IPS DF 4.7 (cell line): ENCODE measurements around the gene PIAS3.
"Not testable (repeated sequence)": the region's sequence is repeated elsewhere in the genome, so short reads cannot be mapped to it uniquely, and the experiment has no call there.

Source experiments
- DNase-seq: peaks from one replicate; pipeline ENCODE4 v3.0.0-alpha.2; 2013; ENCODE audit warnings: low spot score; ENCODE audit errors: extremely low read depth

PIAS3 gene

DNA sequence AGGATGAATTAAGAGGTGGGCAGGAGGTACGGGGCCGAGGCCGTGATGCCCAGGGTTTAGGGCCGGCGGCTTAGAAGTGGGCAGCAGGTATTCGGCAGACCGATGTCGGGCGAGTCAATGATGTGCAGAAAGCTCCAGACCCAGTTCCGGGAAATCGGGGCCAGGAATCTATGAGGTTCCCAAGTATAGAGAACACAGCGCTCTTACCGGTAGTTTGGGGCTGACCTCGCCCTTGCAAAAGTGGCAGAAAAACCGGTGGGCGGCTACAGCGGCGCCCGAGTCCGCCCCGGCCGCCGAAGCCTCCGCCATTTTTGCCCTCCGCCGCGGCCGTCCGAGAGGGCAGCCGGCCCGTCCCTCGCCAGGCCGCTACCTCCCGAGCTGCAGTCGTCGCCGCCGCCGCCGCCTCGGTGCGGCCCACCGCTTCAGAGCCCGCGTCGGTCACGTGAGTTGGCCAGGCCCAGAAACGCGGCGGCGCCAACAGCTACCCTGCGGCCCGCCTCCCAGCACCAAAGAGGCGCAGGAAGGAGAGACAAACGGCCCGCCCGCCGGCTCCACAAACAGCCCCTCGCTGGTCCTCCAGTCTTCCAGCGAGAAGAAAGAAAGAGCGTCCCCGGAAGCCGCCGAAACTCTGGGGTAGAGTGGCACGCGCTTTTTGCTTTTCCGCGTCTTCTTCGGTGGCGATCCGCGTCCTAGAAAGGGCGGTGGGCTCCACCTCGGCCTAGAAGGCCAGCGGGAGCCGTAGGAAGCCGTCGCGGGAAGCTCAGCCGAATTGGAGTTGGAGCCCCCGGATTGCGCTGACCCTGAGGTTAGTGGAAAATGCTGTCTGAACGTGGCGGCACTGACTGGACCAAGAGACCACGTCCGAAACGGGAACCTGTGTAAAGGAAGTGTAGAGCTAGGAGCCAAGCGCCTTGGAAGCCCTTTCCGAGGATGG, 35.0 kb downstream of the PIAS3 start, which contains the start of the genes POLR3C and RNF115:
Gene POLR3C (plus strand): TSS at position 636 of the 934 bp plus-strand sequence. CDS start 1,577 bp downstream, outside the sequence.
Gene RNF115 (minus strand): TSS at position 531 of the 934 bp plus-strand sequence. CDS start 222 bp downstream, at position 309.
- peak; percentile 28 for DNase-seq

DNA sequence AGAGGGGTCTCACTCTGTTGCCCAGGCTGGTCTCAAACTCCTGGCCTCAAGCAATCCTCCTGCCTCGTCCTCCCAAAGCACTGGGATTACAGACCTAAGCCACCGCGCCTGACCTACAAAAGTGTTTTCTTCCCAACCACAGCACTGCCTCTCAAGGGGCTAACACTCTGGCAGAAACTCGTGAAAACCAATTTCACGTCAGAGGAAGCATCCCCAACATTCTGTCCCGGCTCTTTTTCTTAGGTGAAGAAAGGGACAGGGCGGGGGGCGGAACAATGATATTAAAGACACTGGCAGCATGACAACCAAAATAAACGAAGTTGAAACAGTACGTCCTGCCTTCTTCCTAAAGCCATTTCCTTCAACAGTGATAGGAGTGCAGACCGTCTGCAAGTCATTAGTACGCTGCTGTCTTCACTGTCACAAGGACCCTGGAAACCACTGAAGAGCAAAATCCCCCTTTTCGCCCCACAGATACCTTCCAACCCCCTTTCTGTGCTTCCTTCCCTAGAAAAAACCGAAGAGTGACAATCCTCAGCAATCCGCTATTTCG, 36.0 kb downstream of the PIAS3 start:
- DNase-seq, result not testable (repeated sequence)

DNA sequence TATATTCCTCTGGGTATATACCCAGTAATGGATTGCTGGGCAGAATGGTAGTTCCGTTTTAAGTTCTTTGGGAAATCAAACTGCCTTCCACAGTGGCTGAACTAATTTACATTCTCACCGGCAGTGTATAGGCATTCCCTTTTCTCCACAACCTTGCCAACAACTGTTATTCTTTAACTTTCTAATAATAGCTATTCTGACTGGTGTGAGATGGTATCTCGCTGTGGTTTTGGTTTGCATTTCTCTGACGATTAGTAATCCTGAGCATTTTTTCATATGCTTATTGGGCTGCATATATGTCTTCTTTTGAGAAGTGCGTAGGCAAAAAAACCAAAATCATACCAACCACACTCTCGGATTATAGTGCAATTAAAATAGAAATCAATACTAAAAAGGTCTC, 40.8 kb downstream of the PIAS3 start:
- not testable (repeated sequence) for DNase-seq

DNA sequence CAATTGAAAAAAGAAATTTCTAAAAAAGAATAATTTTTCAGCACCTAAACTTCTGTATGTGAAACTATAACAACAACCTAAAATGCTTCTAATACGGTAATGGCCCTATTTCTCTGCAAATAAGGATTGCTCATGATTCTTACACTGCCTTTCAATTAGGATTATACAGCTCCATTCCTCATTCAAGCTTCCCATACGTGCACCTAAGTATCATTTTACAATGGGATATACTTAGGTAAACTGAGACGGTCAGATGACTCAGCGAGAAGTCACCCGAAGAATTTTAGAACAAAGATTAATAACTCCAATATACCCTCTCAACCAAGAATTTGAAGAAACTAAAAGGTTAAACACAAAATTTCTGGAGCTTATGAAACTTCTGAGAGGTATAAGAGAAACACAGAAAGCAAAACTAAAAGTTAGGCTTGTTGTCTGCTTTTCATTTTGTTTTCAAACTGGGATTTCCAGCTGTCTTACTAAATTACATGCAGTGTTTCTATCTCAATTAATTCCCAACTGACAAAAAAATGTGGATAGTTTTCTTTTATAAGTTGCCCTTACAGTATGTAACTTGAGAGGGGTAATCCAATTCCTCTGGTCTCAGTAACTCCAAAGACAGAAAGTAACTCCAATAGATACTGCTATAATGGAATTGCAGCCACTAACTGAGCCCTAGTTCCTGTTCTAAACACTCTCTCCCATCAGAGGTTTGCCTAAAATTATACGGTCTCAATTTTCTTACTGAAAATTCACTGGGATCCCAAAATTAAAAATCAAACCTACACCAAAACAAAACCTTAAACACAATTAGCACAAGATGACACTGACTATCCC, 45.7 kb downstream of the PIAS3 start:
- DNase-seq, result not testable (repeated sequence)

DNA sequence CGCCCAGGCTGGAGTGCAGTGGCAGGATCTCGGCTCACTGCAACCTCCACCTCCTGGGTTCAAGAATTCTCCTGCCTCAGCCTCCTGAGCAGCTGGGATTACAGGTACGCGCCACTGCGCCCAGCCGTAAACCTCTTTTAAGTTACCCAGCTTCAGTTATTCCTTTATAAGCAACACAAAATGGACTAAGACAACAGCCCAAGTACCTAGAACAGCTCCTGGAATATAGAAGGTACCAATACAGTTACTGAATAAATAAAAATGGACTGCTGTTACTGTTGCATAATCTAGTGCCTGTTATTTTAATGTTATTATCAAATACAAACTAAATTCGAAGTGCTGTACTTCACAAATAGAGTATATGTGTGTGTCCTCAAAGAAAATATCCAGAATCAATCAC, 52.0 kb downstream of the PIAS3 start:
- no peak for DNase-seq

DNA sequence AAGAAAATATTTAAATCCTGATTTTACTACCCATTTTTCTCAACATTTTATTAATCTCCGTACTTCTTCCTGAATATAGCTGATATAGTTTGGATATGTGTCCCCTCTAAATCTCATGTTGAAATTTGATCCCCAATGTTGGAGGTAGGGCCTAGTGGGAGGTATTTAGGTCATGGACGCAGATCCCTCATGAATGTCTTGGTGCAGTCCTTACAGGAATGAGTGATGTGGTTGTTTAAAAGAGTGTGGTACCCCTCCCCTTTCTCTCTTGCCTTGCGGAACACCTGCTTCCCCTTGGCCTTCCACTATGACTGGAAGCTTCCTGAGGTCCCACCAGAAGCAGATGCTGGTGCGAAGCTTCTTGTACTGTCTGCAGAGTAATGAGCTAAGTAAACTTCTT, 52.5 kb downstream of the PIAS3 start:
- DNase-seq, result no peak

DNA sequence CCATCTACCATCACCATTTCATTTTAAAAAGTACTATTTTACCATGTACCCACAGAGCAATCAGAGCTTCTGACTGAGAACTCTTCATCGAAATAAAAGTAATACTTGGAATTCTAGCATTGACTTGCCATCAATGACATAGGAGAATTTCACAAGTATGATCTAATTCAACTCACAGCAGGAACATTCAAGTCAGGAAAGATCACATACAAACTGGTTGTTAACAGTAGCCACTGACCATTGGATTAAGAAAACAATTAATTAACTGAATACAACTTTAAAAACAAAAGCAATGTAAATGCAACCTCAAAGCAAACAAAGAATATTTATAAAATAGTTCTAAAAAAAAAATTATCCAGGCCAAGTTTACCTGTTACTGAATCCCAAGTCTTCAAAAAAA, 53.8 kb downstream of the PIAS3 start:
- DNase-seq, result no peak

DNA sequence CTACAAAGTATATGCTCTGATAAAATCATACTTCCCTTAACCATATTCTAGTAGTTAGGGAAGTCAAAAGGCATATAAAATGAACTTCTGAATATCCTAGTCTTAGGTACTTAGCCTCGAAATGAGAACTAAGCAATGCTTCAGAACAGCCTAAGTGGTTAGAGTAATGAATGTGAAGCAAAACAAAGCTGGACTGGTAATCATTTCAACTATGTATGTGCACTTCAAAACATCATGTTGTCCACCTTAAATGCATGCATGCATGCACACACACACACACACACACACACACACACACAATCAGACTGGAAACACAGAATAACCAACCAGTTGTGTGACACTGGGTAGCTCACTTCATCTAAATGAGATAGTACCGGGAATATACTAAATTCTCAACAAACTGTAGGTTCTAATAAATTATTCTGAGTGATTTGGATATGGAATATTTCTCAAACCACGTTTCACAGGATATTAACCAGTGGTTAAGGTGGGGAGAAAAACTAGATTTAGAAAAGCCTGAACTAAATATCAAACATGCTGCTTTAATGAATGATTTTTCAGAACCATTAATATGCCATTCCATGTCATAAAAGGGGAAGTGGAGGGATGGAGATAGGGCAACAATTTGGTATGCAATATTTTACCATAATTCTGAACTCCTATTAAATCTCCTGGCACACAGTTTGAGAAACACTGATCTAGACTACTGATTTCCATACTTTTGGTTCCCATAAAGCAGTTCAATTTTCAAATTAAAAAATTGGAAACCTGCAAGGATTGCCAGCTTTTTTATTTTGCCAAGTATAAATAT, 54.4 kb downstream of the PIAS3 start:
- DNase-seq, result no peak

DNA sequence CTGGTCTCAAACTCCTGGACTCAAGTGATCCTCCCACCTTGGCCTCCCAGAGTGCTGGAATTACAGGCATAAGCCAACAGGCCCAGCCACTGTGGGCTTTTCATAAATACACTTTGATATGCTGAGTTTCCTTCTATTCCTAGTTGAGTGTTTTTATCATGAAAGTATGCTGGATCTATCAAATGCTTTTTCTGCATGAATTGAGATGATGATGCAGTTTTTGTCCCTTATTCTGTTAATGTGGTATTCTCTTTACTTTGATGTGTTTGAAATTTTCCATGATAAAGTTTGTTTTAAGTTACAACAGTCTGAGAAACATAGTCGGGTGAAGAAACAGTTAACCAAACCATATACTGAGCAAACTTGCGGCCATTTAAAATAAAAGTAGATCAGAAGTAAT, 59.1 kb downstream of the PIAS3 start:
- no peak for DNase-seq
